LNCAP (cell line): ENCODE measurements around the gene SMIM14.

Experiments used
- TF ChIP-seq, protein P1 (sequence below): fragments of 450-650 bp; IDR thresholded peaks from 2 replicates; pipeline ENCODE4 v1.5.1; 2017; ENCODE audit warnings: mild to moderate bottlenecking

Gene SMIM14

DNA sequence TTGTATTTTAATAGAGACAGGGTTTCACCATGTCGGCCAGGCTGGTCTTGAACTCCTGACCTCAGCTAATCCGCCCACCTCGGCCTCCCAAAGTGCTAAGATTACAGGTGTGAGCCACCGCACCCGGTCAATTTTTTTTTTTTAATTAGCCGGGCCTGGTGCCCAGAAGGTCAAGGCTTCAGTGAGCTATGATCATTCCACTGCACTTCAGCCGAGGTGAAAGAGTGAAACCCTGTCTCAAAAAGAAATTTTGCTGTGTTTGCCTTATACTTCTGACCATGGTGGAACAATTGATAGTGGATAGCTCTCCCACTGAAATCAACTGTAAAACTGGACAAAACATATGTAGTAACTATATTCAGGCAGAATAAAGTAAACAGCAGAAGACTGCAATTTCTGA lies 24.0 kb upstream of the SMIM14 start:
- TF ChIP-seq, protein P1, sequence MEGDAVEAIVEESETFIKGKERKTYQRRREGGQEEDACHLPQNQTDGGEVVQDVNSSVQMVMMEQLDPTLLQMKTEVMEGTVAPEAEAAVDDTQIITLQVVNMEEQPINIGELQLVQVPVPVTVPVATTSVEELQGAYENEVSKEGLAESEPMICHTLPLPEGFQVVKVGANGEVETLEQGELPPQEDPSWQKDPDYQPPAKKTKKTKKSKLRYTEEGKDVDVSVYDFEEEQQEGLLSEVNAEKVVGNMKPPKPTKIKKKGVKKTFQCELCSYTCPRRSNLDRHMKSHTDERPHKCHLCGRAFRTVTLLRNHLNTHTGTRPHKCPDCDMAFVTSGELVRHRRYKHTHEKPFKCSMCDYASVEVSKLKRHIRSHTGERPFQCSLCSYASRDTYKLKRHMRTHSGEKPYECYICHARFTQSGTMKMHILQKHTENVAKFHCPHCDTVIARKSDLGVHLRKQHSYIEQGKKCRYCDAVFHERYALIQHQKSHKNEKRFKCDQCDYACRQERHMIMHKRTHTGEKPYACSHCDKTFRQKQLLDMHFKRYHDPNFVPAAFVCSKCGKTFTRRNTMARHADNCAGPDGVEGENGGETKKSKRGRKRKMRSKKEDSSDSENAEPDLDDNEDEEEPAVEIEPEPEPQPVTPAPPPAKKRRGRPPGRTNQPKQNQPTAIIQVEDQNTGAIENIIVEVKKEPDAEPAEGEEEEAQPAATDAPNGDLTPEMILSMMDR, result no peak

DNA sequence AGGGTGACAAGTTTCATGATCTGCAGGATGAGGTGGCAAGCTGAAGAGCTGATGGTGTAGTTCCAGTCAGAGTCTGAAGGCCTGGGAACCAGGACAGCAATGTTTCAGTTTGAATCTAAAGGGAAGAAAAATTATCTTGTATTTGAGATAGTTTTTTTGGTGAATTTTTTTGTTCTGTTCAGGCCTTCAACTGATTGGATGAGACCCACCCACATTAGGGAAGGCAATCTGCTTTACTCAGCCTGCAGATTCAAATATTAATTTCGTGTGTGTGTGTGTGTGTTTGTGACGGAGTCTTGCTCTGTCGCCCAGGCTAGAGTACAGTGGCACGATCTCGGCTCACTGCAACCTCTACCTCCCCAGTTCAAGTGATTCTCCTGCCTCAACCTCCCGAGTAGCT lies 22.1 kb upstream of the SMIM14 start:
- TF ChIP-seq, protein P1, result no peak

DNA sequence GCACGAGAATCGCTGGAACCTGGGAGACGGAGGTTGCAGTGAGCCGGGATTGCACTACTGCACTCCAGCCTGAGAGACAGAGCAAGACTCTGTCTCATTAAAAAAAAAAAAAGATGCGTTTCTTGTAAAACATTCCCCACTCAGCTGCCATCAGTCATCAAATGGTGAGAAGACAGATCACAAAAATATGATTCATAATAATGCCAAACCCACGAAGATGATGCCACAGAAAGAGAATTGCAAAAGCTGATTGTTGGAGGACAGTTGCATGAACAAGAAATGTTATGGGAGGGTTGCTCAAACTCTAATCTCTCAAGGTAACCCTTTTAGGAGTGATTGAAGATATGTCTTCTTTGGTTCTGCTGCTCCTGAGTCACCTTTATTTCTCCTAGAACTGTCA lies 21.4 kb upstream of the SMIM14 start:
- TF ChIP-seq, protein P1, result no peak

DNA sequence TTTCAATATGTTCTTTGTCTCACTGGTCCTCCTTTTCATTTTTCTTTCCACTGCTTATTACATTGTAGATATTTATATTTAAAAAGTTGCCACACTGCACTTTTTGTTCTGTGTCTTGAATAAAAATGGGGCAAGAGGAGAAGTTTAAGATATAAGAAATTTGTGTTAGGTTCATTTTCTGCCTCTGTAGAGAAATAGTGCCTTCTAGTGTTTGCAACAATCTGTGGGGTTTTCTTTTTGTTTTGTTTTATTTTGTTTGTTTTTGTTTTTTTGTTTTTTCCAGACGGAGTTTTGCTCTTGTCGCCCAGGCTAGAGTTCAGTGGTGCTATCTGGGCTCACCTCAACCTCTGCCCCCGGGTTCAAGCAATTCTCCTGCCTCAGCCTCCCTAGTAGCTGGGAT lies 20.1 kb upstream of the SMIM14 start:
- TF ChIP-seq, protein P1, result 0 out of 2 replicates have a peak, but pooled peaks have one; percentile 22

DNA sequence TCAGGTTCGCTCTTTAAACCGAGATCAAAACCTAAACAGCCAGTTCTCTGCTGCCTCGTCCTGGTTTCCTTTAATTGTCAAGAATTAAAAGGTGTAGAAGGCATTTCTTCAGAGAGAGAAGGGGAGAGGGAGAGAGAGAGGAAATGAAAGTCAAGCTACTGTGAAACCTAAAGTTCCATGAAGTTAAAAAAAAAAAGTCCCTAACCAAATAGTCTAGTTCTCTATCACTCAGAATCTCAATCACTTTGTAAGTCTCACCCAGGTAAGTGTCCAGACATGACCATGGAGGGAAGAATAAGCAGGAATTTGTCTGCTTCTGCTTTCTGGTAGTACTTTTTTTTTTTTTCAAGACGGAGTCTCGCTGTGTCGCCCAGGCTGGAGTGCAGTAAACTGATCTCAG lies 18.8 kb upstream of the SMIM14 start:
- TF ChIP-seq, protein P1, result no peak

DNA sequence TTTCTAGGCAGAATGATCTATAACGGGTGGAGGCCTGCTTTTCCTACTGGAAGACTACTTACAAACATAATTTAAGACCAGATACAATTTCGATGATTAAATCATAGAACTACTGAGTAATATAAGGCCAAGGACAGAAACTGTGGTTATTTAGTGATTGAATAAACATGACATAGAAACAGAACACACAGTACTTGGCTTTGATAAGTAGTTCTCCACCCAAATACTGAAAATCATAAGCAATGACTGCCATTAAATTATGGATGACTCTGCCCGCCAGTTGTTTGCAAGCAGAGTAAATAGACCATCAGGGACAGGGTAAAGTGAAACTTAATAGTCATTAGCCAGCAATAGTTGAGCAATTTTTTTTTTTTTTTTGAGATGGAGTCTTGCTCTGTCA lies 17.2 kb upstream of the SMIM14 start:
- TF ChIP-seq, protein P1, result no peak

DNA sequence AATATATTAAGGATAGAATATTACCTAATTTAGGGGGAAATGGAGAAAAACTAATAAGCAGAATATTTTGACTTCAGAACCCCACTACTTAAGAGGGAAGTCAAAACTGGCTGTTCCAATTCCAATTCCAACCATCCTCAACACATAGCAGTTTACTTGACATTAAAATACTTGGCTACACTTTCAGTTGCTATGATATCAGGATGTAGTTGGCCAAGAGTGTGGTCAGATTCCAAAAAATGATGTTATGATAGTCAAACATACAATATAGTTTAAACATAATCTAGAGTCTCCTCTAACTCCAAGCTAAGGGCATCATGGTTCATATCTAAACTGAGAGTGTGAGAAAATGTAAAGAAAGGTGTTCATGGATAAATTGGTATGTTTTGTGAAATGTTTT lies 16.5 kb upstream of the SMIM14 start:
- TF ChIP-seq, protein P1, result no peak

DNA sequence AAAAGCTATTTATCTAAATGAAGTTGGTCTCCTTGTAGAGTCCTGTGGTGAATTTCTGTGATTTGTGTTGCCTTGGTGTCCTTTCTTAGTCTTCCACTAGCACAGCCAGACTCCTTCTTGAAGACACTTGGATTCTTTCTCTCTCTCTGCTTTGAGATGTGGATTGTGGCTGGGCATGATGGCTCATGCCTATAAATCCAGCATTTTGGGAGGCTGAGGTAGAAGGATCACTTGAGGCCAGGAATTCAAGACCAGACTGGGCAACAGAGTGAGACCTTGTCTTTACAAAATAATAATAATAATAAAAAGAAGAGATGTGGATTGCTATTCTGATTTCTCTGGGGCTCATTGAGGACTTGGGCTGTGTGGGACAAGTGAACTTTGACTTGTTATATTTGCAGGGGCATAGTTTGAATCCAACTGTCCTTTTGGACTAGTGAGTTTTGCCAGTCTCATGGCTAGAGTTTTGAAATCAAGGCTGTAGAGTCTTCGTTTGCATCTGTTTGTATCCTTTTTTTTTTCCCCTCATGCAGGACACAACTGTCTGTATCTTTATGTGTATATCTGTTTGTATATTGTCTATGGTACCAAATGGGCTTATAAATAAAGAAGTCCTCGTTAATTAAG lies 11.1 kb upstream of the SMIM14 start:
- TF ChIP-seq, protein P1, result no peak
